BE2C (cell line): ENCODE results near the gene KCNH1.

Experiments
- DNase-seq: peaks from one replicate; pipeline ENCODE4 v3.0.0-alpha.2; 2020
- H3K27me3 ChIP-seq: fragments of 250-450 bp; sonication (Bioruptor Pico); 2 replicates; pipeline ENCODE4 v1.5.1; 2020; ENCODE audit warnings: mild to moderate bottlenecking
- H3K36me3 ChIP-seq: fragments of 250-450 bp; sonication (Bioruptor Pico); 2 replicates; pipeline ENCODE4 v1.5.1; 2020; ENCODE audit warnings: mild to moderate bottlenecking
- H3K4me1 ChIP-seq: fragments of 250-450 bp; sonication (Bioruptor Pico); 2 replicates; pipeline ENCODE4 v1.5.1; 2020
- H3K4me3 ChIP-seq: 2 replicates; pipeline ENCODE4 v1.5.1; 2011; ENCODE audit warnings: low read depth, low read length
- H3K9me3 ChIP-seq: fragments of 250-450 bp; sonication (Bioruptor Pico); 2 replicates; pipeline ENCODE4 v1.5.1; 2020
- TF ChIP-seq, protein P1 (sequence below): IDR thresholded peaks from 2 replicates; pipeline ENCODE4 v1.5.1; 2012; ENCODE audit warnings: mild to moderate bottlenecking, low read depth, low read length

Gene KCNH1

DNA sequence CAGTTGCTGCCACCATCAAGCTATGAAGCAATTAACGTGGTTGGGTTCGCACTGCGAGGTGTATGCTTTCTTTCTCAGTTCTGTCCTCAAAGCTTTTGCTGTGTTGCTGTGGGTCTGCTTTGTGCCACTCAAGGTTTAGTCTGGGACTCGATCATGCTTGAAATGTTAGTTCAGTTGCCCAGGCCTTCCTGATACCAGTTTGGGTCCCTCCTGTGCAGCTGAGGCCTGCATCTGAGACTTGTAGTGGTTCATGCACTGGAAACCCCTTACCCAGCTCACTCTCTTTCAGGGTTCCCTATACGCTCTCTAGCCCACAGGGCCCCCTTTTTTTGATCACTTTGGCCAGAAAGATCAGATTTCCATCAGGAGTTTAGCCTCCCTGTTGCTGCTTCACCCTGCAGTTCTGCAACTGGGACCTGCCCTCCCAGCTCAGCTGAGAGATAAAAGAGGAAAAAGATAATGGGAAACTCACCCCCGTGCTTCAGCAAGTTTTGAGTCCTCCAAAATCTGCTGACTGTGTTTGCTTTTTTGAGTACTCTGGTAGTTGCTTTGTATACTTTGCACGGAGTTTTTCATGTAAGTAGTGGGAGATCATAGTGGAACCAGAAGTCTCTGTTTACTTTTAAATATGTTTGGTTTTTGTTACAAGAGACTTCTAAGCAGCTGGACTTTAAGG lies 488.2 kb downstream of the KCNH1 start:
- no peak for DNase-seq
- H3K4me1 ChIP-seq, result peaks cover 12% of the 10 kb centered on the region

DNA sequence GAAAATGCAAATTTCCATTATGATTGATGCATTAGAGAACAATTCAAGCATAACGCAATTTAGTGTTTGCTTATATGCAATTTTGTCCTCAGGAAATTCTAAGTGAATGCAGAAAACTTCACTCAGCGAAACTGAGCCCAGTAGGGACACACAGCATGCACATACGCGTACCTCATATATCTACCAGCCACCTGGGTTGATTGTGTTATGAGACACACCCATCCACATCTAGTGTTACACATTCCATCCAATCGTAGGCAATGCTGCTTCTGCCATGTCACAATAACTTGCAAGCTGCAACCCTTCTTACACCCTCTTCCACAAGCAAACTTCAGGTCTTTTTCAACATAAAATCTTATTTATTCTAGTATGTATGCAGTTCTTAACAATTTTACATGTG lies 492.4 kb downstream of the KCNH1 start:
- Histone ChIP-seq H3K36me3 (no peaks in the 10 kb centered on the region), H3K4me1 (no peaks in the 10 kb centered on the region), H3K27me3 (no peaks in the 10 kb centered on the region), H3K9me3 (no peaks in the 10 kb centered on the region), H3K4me3 (no peak overlapping the region)
- TF ChIP-seq, protein P1, sequence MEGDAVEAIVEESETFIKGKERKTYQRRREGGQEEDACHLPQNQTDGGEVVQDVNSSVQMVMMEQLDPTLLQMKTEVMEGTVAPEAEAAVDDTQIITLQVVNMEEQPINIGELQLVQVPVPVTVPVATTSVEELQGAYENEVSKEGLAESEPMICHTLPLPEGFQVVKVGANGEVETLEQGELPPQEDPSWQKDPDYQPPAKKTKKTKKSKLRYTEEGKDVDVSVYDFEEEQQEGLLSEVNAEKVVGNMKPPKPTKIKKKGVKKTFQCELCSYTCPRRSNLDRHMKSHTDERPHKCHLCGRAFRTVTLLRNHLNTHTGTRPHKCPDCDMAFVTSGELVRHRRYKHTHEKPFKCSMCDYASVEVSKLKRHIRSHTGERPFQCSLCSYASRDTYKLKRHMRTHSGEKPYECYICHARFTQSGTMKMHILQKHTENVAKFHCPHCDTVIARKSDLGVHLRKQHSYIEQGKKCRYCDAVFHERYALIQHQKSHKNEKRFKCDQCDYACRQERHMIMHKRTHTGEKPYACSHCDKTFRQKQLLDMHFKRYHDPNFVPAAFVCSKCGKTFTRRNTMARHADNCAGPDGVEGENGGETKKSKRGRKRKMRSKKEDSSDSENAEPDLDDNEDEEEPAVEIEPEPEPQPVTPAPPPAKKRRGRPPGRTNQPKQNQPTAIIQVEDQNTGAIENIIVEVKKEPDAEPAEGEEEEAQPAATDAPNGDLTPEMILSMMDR, result no peak
- no peak for DNase-seq

More for the DNA sequence above, 488.2 kb downstream of the KCNH1 start:
- Histone ChIP-seq H3K27me3 (no peaks in the 10 kb centered on the region), H3K4me3 (no peak overlapping the region), H3K36me3 (no peaks in the 10 kb centered on the region), H3K9me3 (no peaks in the 10 kb centered on the region)
- TF ChIP-seq, protein P1, result no peak

DNA sequence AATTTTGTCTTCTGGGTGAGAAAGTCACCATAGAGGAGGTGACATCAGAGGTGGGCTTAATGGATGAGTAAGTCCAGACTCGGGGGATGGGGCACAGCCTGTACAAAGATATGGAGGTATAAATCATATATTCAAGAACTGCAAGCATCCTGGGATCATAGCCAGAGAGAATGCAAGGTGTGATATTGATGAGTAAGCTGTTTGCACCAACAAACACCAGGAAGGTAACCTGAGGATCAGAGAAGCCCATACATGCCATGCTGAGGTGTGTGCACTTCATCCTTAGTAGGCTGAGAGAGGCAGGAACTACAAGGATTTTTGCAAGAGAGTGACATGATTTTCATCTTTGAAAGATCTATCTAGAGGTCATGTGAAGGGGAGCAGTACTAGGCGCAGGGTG lies 498.8 kb downstream of the KCNH1 start:
- Histone ChIP-seq H3K4me1 (peaks cover 3% of the 10 kb centered on the region; the same call in 1 of the 2 replicates), H3K4me3 (no peak overlapping the region), H3K36me3 (no peaks in the 10 kb centered on the region), H3K27me3 (no peaks in the 10 kb centered on the region), H3K9me3 (no peaks in the 10 kb centered on the region)
- TF ChIP-seq, protein P1, result no peak
- no peak for DNase-seq

DNA sequence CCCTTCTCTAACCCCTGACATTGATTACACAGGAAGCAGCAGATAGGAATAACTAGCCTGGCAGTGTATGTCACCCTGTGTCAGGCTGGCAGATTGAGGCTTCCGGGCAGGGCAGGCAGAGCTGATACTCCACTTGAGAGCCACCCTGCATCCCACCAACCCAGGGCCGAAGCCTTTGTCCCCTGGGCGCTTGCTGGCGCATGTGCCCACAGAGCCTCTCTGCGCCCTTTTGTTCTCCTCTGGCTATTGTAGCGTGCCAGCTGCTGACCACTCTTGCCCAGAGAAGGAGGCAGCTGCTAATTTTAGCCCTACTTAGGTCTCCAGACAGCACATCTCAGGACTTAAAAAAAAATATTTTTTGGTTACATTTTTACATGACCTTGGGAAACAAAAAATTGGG lies 500.3 kb downstream of the KCNH1 start:
- Histone ChIP-seq H3K9me3 (no peaks in the 10 kb centered on the region), H3K4me1 (peaks cover 3% of the 10 kb centered on the region; the same call in 1 of the 2 replicates), H3K36me3 (no peaks in the 10 kb centered on the region), H3K27me3 (no peaks in the 10 kb centered on the region), H3K4me3 (no peak overlapping the region)
- TF ChIP-seq, protein P1, result no peak
- no peak for DNase-seq

DNA sequence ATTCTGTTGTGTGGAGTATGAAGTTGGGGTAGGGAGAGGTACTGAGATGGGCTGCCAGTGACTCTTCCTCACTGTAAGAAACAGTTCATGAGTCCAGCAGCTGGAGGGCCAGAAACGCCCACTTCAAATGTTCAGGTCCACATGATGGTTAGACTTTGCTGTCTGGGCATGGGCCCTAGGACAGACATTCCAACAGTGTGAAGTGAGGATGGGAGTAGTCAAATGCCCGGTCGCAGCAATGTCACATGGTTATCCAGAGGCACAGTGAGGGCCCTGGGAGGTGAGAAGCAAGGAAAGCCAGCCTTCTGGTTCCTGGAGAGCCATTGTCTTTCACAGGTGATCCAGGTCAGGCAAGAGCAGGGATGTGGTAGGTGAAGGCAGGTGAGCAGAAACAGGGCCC lies 500.8 kb downstream of the KCNH1 start:
- Histone ChIP-seq H3K4me3 (no peak overlapping the region), H3K27me3 (no peaks in the 10 kb centered on the region), H3K4me1 (peaks cover 3% of the 10 kb centered on the region; the same call in 1 of the 2 replicates), H3K36me3 (no peaks in the 10 kb centered on the region), H3K9me3 (no peaks in the 10 kb centered on the region)
- DNase-seq, result no peak
- TF ChIP-seq, protein P1, result no peak

DNA sequence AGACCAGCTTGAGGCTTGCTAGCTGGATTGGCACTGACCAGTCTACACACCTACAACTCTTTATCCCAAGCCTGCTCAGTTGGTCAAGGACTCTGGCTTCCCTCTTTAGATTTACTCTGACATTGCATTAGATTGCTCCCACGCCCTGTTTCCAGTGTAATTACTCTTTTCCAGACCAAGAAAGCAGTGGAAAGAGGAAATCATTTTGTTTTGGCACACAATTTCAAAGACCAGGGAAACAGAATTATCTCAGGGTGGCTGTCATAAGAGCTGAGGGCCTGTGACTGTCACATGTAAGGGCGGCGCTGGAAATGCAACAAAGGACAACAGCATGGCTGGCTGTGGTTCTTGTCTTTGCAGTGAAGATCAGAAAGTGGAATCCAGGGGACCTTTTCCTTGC lies 502.5 kb downstream of the KCNH1 start:
- TF ChIP-seq, protein P1, result no peak
- H3K4me3 ChIP-seq, result no peak overlapping the region
- no peak for DNase-seq
- no peaks in the 10 kb centered on the region for H3K9me3 ChIP-seq
- no peaks in the 10 kb centered on the region for H3K36me3 ChIP-seq
- no peaks in the 10 kb centered on the region for H3K27me3 ChIP-seq
- H3K4me1 ChIP-seq, result peaks cover 3% of the 10 kb centered on the region; the same call in 1 of the 2 replicates
